Measurements from ENCODE around the gene GM2A.

- TF ChIP-seq MAFK (IDR thresholded peaks at IDR 0.05; ENCODE audit: low read depth, low read length) (no peak), CREB1 (IDR thresholded peaks at IDR 0.05) (no peak), POLR2A (IDR thresholded peaks at IDR 0.05; ENCODE audit: control extremely low read depth in 1 of 2, low read depth in 2 of 2, low read length in 2 of 2) (no peak), KDM5A (IDR thresholded peaks at IDR 0.05; ENCODE audit: low read length) (no peak), EZH2 (IDR thresholded peaks at IDR 0.05; ENCODE audit: low read depth, low read length, severe bottlenecking) (no peak), SAP30 (IDR thresholded peaks at IDR 0.05; ENCODE audit: insufficient read depth, insufficient replicate concordance, low read length) (no peak), CTBP2 (IDR thresholded peaks at IDR 0.05; ENCODE audit: borderline replicate concordance, insufficient read depth, insufficient read length, low read length) (no peak), TCF12 (IDR thresholded peaks at IDR 0.05; ENCODE audit: low read depth, low read length) (no peak), CBX8 (IDR thresholded peaks at IDR 0.05; ENCODE audit: borderline replicate concordance, low read depth, low read length) (no peak), TAF1 (IDR thresholded peaks at IDR 0.05; ENCODE audit: low read depth, low read length) (no peak)
- TF ChIP-seq, protein P1, sequence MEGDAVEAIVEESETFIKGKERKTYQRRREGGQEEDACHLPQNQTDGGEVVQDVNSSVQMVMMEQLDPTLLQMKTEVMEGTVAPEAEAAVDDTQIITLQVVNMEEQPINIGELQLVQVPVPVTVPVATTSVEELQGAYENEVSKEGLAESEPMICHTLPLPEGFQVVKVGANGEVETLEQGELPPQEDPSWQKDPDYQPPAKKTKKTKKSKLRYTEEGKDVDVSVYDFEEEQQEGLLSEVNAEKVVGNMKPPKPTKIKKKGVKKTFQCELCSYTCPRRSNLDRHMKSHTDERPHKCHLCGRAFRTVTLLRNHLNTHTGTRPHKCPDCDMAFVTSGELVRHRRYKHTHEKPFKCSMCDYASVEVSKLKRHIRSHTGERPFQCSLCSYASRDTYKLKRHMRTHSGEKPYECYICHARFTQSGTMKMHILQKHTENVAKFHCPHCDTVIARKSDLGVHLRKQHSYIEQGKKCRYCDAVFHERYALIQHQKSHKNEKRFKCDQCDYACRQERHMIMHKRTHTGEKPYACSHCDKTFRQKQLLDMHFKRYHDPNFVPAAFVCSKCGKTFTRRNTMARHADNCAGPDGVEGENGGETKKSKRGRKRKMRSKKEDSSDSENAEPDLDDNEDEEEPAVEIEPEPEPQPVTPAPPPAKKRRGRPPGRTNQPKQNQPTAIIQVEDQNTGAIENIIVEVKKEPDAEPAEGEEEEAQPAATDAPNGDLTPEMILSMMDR (IDR thresholded peaks at IDR 0.05; ENCODE audit: control extremely low read depth in 1 of 3, insufficient read depth in 1 of 3, low read depth in 1 of 3, low read length in 3 of 3), result no peak
Measured at GRCh38 chr5:151234476-151235238, 18.3 kb upstream of the GM2A start.
